Ascending aorta (tissue), 2 donors: ENCODE results near the gene RASSF8. TPM values are rescaled to one million over a fixed set of nuclear protein-coding genes. Genes with fewer than 3 reads are reported as not detected.

Experiments
- DNase-seq, 2 donors: peaks; one replicate each; pipeline ENCODE4 v3.0.0-alpha.2; 2019; ENCODE audit warnings: low spot score in 2 of 2
- H3K27ac ChIP-seq, 2 donors: fragments of 200-600 bp; sonication (generic); one replicate each; pipeline ENCODE4 v1.5.1; 2016 to 2017; ENCODE audit warnings: mild to moderate bottlenecking in 1 of 2
- H3K27me3 ChIP-seq: fragments of 200-600 bp; sonication (generic); one replicate; pipeline ENCODE4 v1.5.1; 2017
- H3K36me3 ChIP-seq, 2 donors: fragments of 200-600 bp; sonication (generic); one replicate each; pipeline ENCODE4 v1.5.1; 2016
- H3K4me1 ChIP-seq, 2 donors: fragments of 200-600 bp; sonication (generic); one replicate each; pipeline ENCODE4 v1.5.1; 2016 to 2017; ENCODE audit warnings: mild to moderate bottlenecking in 1 of 2
- H3K4me3 ChIP-seq, 2 donors: fragments of 200-600 bp; sonication (generic); one replicate each; pipeline ENCODE4 v1.5.1; 2016 to 2017; ENCODE audit warnings: mild to moderate bottlenecking in 1 of 2
- H3K9me3 ChIP-seq, 2 donors: fragments of 200-600 bp; sonication (generic); one replicate each; pipeline ENCODE4 v1.5.1; 2016
- CTCF ChIP-seq, 3 experiments: fragments of 200-600 bp in 2 of 3; fragments of 450-650 bp in 1 of 3; sonication (generic) in 2 of 3; IDR thresholded peaks; one replicate each; pipeline ENCODE4 v1.5.1; 2016 to 2019; ENCODE audit warnings: antibody characterized with exemption in 3 of 3, mild to moderate bottlenecking in 1 of 3, moderate library complexity in 1 of 3
- intact Hi-C: fragments of 100-400 bp; cut with DNase I; formaldehyde crosslinking; loops from one replicate; pipeline ENCODE4 v1.15.1; 2023
- total RNA-seq: library from RNA; depleted of rRNA; stranded (reverse); fragments of >200 nt; gene quantifications from one replicate; pipeline ENCODE4 v1.1.0, GENCODE V29; 2016

Gene RASSF8
- total RNA-seq, 1 donor from 2014 or later: 92.1 TPM

GRCh38 chr12:26044007-26044394, 85.5 kb downstream of the RASSF8 start:
- no peak for DNase-seq
- no peak overlapping the region for H3K4me3 ChIP-seq
- no peaks in the 10 kb centered on the region for H3K36me3 ChIP-seq
- intact Hi-C loops: no loop called here
- H3K4me1 ChIP-seq: peaks cover 0 to 2% of the 10 kb centered on the region in 2 donors
- H3K9me3 ChIP-seq: no peaks in the 10 kb centered on the region
- no peaks in the 10 kb centered on the region for H3K27me3 ChIP-seq
- no peak overlapping the region for H3K27ac ChIP-seq
- TF ChIP-seq CTCF (IDR thresholded peaks at IDR 0.05): no peak

GRCh38 chr12:26044592-26044991, 86.1 kb downstream of the RASSF8 start:
- Histone ChIP-seq H3K4me1 (no peaks in the 10 kb centered on the region), H3K9me3 (no peaks in the 10 kb centered on the region), H3K36me3 (no peaks in the 10 kb centered on the region), H3K27ac (no peak overlapping the region), H3K27me3 (no peaks in the 10 kb centered on the region), H3K4me3 (no peak overlapping the region)
- no peak for TF ChIP-seq CTCF (IDR thresholded peaks at IDR 0.05)
- DNase-seq: no peak
- intact Hi-C loops: no loop called here

DNA sequence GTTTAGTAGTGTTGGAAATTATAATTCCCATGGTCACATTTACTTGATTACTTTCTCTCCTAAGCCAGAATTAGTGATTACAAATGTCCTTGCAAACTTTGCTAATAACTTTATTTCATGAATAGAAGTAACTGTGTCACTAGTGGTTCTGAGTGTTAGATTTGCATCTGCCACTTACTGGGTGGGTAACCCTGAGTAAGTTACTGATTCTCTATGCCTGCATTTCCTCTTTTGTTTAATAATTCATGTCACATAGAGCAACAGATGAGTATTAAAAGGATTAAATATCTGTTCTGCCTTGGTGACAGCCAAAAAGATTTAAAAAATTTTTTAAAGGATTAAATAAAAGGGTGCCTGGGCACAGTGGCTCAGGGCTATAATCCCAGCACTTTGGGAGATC, 87.7 kb downstream of the RASSF8 start:
- H3K4me3 ChIP-seq: no peak overlapping the region
- no peaks in the 10 kb centered on the region for H3K4me1 ChIP-seq
- H3K36me3 ChIP-seq: no peaks in the 10 kb centered on the region
- no peaks in the 10 kb centered on the region for H3K27me3 ChIP-seq
- no peaks in the 10 kb centered on the region for H3K9me3 ChIP-seq
- DNase-seq: no peak
- intact Hi-C loops: no loop called here
- no peak for TF ChIP-seq CTCF (IDR thresholded peaks at IDR 0.05)
- no peak overlapping the region for H3K27ac ChIP-seq

DNA sequence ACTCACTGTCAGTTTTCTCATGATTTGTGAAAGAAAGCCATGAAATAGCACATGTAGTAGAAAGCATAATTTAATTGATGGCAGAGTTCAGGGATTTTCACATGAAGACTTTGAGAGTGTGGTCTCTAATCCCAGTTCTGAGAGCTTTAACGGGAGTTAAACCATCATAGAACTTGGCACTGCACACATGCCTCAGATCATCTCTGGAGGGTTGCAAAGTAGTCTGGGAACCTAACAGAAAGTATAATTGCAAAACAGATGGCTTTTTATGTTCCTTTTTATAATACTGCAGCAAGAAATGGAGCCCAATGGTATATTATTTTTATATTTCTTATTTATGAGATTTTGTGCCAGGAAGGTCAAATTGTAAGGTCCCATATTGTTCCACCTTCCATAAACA, 88.4 kb downstream of the RASSF8 start:
- no peaks in the 10 kb centered on the region for H3K4me1 ChIP-seq
- TF ChIP-seq CTCF (IDR thresholded peaks at IDR 0.05): no peak
- no peaks in the 10 kb centered on the region for H3K27me3 ChIP-seq
- DNase-seq: no peak
- H3K27ac ChIP-seq: no peak overlapping the region
- intact Hi-C loops: no loop called here
- H3K9me3 ChIP-seq: no peaks in the 10 kb centered on the region
- no peak overlapping the region for H3K4me3 ChIP-seq
- no peaks in the 10 kb centered on the region for H3K36me3 ChIP-seq

- Histone ChIP-seq H3K4me3 (no peak overlapping the region), H3K4me1 (no peaks in the 10 kb centered on the region)
- TF ChIP-seq CTCF (IDR thresholded peaks at IDR 0.05): peak in 1 of 3 experiments; percentile 5
Observed at GRCh38 chr12:26047401-26048226, 89.1 kb downstream of the RASSF8 start.

More at GRCh38 chr12:26047401-26048226, 89.1 kb downstream of the RASSF8 start:
- Histone ChIP-seq H3K9me3 (no peaks in the 10 kb centered on the region), H3K36me3 (no peaks in the 10 kb centered on the region), H3K27ac (no peak overlapping the region), H3K27me3 (no peaks in the 10 kb centered on the region)
- DNase-seq: no peak
- intact Hi-C loops: no loop called here
